ENCODE measurements around the gene NKIRAS1. TPM values are rescaled to one million over a fixed set of nuclear protein-coding genes. Genes with fewer than 3 reads are reported as not detected.

The NKIRAS1 gene
- total RNA-seq, 1 donor from 2014 or later = 30.9 TPM

DNA sequence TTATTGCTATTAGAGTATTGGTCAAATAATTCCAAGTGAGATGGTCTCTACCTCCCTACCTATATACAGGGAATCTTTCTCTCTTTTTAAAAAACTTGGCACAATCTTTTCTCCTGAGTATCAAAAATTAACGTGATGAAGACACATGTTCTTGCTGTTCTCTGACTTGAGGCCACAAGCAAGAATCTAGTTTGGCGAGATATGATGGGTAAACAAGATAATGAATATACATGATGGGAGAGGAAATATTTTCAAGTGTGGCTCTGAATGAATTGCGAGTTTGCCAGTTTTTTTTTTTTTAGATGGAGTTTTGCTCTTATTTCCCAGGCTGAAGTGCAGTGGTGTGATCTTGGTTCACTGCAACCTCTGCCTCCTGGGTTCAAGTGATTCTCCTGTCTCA is 39.9 kb upstream of the NKIRAS1 start:
- Mint-ChIP-seq H3K27me3 (ENCODE audit: insufficient read depth, low read depth) (no peaks in the 10 kb centered on the region), H3K27ac (no peak overlapping the region), H3K4me3 (no peak overlapping the region), H3K36me3 (peaks cover 38% of the 10 kb centered on the region), H3K4me1 (no peaks in the 10 kb centered on the region), H3K9me3 (no peaks in the 10 kb centered on the region)
- H3K27ac ChIP-seq = no peak overlapping the region
- DNase-seq (ENCODE audit: low spot score) = no peak
- peaks cover 62% of the 10 kb centered on the region for H3K79me2 ChIP-seq (ENCODE audit: low read depth)
- no peaks in the 10 kb centered on the region for H3F3A ChIP-seq (ENCODE audit: low read depth)
- no peak overlapping the region for H3K9ac ChIP-seq
- H3K9me3 ChIP-seq (ENCODE audit: low read depth) = no peaks in the 10 kb centered on the region
- peaks cover 25% of the 10 kb centered on the region for H4K20me1 ChIP-seq (ENCODE audit: low read depth)
- H3K4me2 ChIP-seq = no peak overlapping the region
- no peak overlapping the region for H2AFZ ChIP-seq (replicated peaks)
- H3K4me3 ChIP-seq = no peak overlapping the region
- no peaks in the 10 kb centered on the region for H3K4me1 ChIP-seq
- no peaks in the 10 kb centered on the region for H3K36me3 ChIP-seq
- TF ChIP-seq, protein P1, sequence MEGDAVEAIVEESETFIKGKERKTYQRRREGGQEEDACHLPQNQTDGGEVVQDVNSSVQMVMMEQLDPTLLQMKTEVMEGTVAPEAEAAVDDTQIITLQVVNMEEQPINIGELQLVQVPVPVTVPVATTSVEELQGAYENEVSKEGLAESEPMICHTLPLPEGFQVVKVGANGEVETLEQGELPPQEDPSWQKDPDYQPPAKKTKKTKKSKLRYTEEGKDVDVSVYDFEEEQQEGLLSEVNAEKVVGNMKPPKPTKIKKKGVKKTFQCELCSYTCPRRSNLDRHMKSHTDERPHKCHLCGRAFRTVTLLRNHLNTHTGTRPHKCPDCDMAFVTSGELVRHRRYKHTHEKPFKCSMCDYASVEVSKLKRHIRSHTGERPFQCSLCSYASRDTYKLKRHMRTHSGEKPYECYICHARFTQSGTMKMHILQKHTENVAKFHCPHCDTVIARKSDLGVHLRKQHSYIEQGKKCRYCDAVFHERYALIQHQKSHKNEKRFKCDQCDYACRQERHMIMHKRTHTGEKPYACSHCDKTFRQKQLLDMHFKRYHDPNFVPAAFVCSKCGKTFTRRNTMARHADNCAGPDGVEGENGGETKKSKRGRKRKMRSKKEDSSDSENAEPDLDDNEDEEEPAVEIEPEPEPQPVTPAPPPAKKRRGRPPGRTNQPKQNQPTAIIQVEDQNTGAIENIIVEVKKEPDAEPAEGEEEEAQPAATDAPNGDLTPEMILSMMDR (IDR thresholded peaks at IDR 0.05) = no peak
- TF ChIP-seq EZH2phosphoT487 (IDR thresholded peaks at IDR 0.05) (no peak), EZH2 (IDR thresholded peaks at IDR 0.05) (no peak)
- no peaks in the 10 kb centered on the region for H3K27me3 ChIP-seq

- Mint-ChIP-seq H3K27ac (no peak overlapping the region), H3K4me1 (no peaks in the 10 kb centered on the region), H3K4me3 (no peak overlapping the region), H3K27me3 (ENCODE audit: insufficient read depth, low read depth) (no peaks in the 10 kb centered on the region), H3K9me3 (no peaks in the 10 kb centered on the region), H3K36me3 (peaks cover 29% of the 10 kb centered on the region)
- Histone ChIP-seq H3K9me3 (ENCODE audit: low read depth) (no peaks in the 10 kb centered on the region), H3K79me2 (ENCODE audit: low read depth) (peaks cover 87% of the 10 kb centered on the region), H3K4me1 (no peaks in the 10 kb centered on the region), H3K4me3 (no peak overlapping the region), H3K4me2 (no peak overlapping the region), H3K36me3 (no peaks in the 10 kb centered on the region), H4K20me1 (ENCODE audit: low read depth) (peaks cover 36% of the 10 kb centered on the region), H3K27me3 (no peaks in the 10 kb centered on the region), H3K9ac (no peak overlapping the region), H2AFZ (replicated peaks) (no peak overlapping the region), H3F3A (ENCODE audit: low read depth) (no peaks in the 10 kb centered on the region), H3K27ac (no peak overlapping the region)
- DNase-seq (ENCODE audit: low spot score) = no peak
- TF ChIP-seq, protein P1 (IDR thresholded peaks at IDR 0.05) = no peak
Observed at GRCh38 chr3:23954144-23954543, 37.4 kb upstream of the NKIRAS1 start.

DNA sequence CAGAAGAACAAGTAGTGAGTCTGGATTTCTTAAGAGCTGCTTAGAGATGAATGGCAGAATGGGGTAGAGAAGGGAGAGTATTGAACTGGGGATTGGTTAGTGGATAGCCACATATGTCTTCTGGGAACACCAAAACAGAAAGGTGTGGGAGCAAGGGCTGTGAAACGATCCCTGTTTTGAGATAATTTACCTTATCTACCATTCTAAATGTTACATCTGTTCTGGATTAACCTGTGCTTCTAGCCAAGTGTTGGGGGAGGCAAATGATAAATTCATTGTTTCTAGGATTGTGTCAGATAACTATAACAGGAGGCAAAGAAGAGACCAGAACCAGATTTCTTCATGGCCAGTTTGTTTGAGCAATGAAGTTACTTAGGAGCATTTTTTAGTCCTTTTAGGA is 36.7 kb upstream of the NKIRAS1 start:
- Mint-ChIP-seq H3K27me3 (ENCODE audit: insufficient read depth, low read depth) (no peaks in the 10 kb centered on the region), H3K9me3 (no peaks in the 10 kb centered on the region), H3K4me1 (no peaks in the 10 kb centered on the region), H3K36me3 (peaks cover 28% of the 10 kb centered on the region), H3K4me3 (no peak overlapping the region), H3K27ac (no peak overlapping the region)
- H3K27ac ChIP-seq = no peak overlapping the region
- H3K4me1 ChIP-seq = no peaks in the 10 kb centered on the region
- no peak overlapping the region for H2AFZ ChIP-seq (replicated peaks)
- no peaks in the 10 kb centered on the region for H3K9me3 ChIP-seq (ENCODE audit: low read depth)
- H3K27me3 ChIP-seq = no peaks in the 10 kb centered on the region
- no peaks in the 10 kb centered on the region for H3K36me3 ChIP-seq
- no peak overlapping the region for H3K4me2 ChIP-seq
- peaks cover 93% of the 10 kb centered on the region for H3K79me2 ChIP-seq (ENCODE audit: low read depth)
- H3K9ac ChIP-seq = no peak overlapping the region
- peaks cover 36% of the 10 kb centered on the region for H4K20me1 ChIP-seq (ENCODE audit: low read depth)
- TF ChIP-seq EZH2phosphoT487 (IDR thresholded peaks at IDR 0.05) (no peak), EZH2 (IDR thresholded peaks at IDR 0.05) (no peak)
- TF ChIP-seq, protein P1 (IDR thresholded peaks at IDR 0.05) = no peak
- no peak overlapping the region for H3K4me3 ChIP-seq
- H3F3A ChIP-seq (ENCODE audit: low read depth) = no peaks in the 10 kb centered on the region
- DNase-seq (ENCODE audit: low spot score) = no peak

GRCh38 chr3:23952646-23953045 is 35.9 kb upstream of the NKIRAS1 start:
- Histone ChIP-seq H3K9ac (no peak overlapping the region), H3K27ac (no peak overlapping the region), H3K9me3 (ENCODE audit: low read depth) (no peaks in the 10 kb centered on the region), H4K20me1 (ENCODE audit: low read depth) (peaks cover 36% of the 10 kb centered on the region), H3F3A (ENCODE audit: low read depth) (peaks cover 1% of the 10 kb centered on the region), H3K79me2 (ENCODE audit: low read depth) (peaks cover 95% of the 10 kb centered on the region), H3K27me3 (no peaks in the 10 kb centered on the region), H3K4me3 (no peak overlapping the region), H3K4me2 (no peak overlapping the region), H3K4me1 (peaks cover 1% of the 10 kb centered on the region), H2AFZ (replicated peaks) (no peak overlapping the region), H3K36me3 (no peaks in the 10 kb centered on the region)
- Mint-ChIP-seq H3K27ac (no peak overlapping the region), H3K4me1 (peaks cover 3% of the 10 kb centered on the region), H3K4me3 (no peak overlapping the region), H3K27me3 (ENCODE audit: insufficient read depth, low read depth) (no peaks in the 10 kb centered on the region), H3K36me3 (peaks cover 27% of the 10 kb centered on the region), H3K9me3 (no peaks in the 10 kb centered on the region)
- DNase-seq (ENCODE audit: low spot score) = no peak
- TF ChIP-seq EZH2phosphoT487 (IDR thresholded peaks at IDR 0.05) = no peak
- TF ChIP-seq EZH2 (IDR thresholded peaks at IDR 0.05) = no peak
- TF ChIP-seq, protein P1 (IDR thresholded peaks at IDR 0.05) = no peak

Measured in neural progenitor cell (in vitro differentiated cells).